Measurements from ENCODE around the gene BLOC1S2.
"Not testable (repeated sequence)": the region's sequence is repeated elsewhere in the genome, so short reads cannot be mapped to it uniquely, and the experiment has no call there.

BLOC1S2 gene

DNA sequence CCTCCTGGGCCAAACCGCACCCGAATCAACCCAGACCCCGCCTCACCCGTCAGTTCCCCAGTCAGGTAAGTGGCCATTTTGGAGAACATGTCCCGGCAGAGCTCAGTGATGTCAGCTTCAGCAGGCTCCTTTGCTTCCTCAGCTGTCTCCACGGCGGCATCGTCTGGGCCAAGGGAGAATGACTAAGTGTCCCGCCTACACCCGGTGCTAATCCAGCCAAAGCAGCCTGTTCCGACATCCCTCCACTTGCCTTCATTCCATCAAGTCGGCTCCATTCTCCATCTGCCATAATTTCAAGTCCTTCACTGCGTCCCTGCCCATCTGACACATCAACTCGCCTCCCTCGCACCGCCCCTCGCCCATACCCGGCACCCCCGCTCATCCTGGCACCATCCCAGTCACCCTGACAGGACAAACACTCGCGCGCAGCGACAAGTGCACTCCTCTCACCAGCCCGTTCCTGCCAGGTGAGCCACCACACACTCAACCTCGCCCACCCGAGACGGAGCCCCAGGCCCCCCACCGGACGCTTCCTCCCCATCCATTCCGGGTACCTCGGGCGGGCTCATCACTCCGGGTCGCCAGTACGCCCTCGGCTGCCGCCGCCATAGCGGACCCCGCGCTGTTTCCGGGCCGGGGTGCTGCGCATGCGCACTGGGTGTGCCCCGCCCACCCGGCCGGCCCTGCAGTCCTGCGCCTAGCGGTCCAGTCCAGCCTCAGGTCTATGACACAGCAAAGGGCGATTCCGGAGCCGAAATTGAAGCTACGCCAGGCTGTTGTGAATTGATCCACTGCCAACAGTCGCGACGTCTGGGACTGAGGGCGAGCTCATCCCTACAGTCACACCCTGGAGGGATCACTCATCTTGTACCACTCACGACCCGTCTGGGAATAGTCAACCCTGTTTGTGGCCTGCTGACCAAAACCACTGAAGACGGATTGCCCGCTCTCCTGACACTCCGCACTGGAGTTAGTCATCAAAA, at the start of gene BLOC1S2:
BLOC1S2 (minus strand) TSS at position 630 of the 983 bp plus-strand sequence; CDS start at position 609, 21 bp downstream.
- FAIRE-seq, result no peak

DNA sequence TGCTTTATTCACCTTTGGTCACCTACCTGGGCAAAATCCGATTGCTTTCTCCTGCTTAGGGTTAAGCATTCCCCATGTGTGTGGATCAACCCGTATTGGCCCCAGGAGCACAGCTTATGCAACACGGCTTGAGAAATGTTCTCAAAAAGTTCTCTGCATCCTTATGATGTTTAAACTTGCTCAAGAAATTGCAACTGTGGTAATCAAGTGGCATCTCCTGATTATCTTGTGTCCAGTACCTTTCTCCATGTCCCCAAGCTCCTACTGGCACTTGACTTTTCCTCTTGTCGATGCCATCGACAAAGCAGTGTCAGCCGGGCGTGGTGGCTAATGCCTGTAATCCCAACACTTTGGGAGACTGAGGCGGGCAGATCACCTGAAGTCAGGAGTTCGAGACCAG, 48.3 kb upstream of the BLOC1S2 start:
- FAIRE-seq, result no peak

DNA sequence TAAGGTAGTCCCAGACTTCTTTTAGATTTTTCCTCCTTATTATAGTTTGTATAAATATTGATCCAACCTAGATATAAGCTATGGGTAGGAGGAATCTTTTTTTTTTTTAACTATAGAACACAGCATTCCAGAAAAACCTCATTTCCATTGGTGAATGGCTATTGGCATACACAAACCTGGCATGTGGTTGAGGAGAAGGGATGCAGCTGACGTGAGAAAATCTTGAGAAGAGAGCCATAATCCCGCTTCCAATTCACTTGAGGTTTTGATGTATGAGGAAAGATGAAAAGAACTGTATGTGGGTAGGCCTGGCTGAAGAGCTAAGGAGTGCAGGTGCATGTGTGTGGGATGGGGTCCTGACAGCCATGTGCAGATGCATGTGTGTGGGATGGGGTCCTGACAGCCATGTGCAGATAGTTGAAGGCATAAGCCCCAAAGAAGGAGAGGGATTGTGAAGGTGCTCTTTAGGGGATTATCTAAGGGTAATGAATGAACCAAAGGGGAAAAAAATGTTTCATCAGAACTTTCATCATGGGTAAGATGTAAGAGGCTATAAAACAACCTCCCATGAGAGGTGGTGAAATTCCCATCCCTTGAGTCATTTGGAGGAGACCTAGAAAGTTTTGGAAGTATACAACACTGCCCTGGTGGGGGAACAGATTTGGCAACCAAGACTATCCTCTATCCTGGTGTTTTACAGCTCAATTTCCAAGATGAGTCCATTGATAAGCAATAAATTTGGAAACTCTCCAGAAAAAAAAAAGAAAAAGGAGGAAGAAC, 47.4 kb upstream of the BLOC1S2 start:
- FAIRE-seq, result no peak

DNA sequence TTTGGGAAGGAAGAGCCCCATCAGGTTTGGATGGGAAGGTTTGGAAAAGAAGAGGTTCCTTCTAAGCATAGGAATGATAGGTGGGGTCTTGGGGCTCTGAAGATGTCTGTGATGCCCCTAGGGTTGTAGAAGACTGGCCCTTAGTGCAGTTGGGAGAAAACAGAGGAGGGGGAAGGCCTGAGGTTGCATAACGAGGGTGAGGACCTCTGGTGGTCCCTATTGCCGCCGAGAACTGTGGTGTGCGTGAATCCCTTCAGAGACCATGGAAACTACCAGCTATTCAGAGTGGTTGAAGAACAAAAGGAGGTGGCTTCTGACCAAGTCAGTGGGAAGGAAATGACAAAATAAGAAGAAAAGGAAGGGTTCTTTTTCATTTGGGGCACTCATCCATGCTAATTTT, 46.6 kb upstream of the BLOC1S2 start:
- FAIRE-seq, result no peak

DNA sequence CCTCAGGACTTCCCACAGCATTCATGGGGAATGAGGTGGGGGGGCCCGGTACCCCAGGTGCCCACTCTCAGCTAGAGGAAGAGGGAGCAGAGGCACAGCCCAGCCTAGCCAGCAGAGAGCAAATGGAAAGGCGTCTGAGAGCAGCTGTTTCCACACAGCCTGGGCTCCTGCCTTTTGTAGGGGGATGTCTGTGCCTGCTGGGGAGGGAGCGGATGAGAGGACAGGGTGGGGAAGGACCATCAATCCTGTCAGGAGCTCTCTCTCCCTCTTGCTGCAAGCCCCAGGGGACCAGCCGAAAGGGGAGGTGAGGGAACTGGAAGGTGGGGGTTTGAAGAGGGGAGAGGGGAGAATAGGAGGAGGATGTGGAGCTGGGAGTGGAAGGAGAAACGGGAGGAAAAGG, 43.6 kb upstream of the BLOC1S2 start, which contains the start of gene PKD2L1:
PKD2L1 (minus strand) TSS at position 150 of the 400 bp plus-strand sequence; CDS start at position 25, 125 bp downstream.
- FAIRE-seq, result no peak

DNA sequence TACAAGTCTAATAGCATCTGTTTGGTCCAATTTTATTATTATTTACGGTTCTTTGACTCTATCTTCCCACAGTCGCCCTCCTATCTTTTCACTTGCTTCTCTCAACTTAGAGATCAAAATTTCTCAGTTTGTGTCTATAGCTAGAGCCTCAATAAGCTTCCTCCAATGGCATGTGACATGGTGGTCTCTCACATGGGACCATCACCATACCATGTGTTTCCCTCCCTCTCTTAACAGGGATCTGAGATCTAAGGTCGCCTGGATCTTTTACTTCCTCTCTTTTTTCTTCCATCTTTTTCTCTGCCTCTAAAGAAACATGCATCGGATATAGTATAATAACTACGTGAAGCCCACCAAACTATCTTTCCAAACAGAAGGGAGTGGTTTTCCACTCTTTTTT, 41.7 kb upstream of the BLOC1S2 start:
- no peak for FAIRE-seq

DNA sequence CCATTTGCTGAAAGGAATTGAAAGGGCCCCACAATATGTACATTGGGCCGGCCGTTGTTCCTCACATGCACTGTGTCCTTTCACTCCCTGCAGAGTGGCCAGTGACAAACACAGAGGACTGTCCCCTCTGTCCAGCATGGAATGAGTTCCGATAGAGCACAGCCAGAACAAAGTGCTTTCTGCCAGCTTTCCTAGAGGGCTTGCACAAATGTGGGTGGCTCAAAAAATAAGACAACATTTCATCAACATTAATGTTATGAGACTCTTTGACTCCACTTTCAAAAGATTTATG, 41.2 kb upstream of the BLOC1S2 start:
- no peak for FAIRE-seq

DNA sequence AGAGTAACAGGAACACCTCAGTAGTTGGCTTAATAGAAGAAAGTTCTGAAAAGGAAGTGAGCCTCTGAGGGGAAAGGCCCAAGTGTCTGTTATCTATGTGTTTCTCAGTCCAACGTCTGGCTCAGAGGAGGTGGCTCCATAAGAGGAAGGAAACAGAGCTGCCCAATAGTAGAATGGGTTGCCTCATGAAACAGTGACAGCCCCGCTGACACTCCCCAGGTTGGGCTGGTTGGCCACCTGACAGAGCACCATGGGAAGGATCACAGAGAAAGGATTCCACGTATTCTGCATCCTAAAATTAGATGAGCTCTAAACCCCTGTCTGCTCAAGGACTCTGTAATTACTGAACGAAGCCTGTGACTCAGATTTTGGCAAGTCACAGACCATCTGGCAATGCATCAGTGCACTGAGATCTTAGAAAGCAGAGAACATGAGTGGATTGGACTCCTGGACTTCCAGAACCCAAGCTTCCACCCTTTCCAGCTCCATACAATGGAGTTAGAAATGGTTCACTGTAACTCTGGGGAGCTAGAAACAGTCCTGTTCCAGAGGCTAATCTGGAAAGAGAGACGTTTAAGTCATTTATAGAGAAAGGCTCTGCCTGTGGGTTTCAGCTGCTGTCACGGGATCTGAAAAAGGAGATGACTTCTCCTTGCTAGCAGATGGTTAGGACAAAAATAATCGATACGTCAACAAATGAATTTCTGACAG, 40.7 kb upstream of the BLOC1S2 start:
- FAIRE-seq, result no peak

DNA sequence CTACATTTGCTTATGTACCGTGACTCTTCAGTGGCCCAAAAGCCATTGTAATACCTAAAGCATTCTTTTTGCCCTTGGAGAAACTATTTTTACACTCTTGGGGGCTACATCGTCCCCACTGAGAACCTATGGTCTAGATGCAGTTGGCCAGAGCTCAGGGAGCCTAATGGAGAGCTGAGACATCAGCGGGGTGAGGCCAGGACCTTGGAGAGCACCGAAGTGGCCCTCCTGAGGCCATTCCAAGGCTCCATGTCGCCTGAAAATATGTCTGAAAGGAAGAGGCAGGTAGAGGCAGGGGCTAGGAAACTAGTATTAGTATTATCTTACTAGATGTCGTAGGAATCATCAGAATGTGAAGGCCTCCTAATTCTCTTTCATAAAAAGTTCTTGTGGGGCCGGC, 38.7 kb upstream of the BLOC1S2 start:
- FAIRE-seq, result no peak

DNA sequence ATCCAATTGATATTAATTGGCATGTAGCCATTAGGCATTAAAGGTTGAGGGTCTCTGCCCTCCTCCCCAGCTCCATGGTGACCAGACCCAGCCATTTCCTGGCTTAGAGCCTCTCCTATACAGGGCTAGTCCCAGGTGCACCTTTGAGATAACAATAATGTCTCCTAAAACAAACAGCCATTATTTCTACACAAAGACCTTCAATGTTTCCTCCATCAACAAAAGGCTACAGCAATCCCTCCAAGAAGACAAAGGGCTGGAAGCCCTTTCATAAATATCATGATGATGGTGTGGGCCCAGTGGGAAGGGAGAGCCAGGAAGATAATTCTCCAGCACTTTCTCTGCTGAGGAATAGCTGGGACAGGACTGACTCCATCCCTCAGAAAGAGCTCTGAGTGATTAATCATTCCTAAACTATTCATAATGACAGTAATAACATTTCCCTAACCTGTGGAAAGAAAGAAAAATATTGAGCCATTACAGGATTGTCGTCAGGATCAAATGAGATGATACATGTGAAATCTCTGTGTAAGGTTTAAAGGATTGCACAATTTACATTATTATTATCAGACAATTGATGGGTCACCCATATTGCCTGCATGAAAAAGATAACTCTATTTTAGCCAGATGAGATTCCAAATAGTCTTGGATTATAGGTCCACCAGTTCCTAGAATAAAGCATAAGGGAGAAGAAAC, 33.4 kb upstream of the BLOC1S2 start:
- FAIRE-seq, result no peak

DNA sequence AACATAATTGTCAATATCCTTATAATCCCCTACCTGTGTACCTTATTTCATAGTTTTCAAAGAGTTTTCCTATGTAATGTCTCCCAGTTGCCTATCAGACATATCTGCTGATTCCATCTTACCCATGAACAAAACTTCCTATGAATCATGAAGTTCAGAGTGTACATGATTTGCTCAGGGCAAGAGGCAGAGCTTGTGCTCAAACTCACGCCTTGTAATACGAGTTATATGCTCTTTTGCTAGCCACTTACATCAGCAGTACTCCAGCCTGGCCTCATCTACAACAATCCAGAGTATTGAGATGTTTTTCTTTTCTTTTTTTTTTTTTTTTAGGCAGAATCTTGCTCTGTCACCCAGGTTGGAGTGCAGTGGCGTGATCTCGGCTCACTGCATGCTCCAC, 31.7 kb upstream of the BLOC1S2 start:
- no peak for FAIRE-seq

DNA sequence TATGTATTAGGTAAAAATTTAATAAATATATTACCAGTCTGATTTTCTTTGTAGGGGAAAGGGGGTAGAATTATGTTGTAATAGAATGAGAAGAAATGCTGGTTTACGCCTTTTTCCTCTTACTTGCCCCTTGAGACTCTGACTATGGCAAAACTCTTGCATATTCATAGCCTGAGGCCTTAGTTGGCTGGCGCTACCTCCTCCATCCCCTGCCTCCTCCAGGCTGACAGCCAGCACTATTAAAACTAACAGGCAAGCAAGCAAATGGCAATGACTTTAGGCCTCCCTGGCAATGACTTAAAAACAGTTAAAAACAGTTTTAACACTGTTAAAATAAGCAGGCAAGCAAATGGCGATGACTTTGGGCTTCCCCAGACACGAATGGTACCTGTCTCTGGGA, 29.1 kb upstream of the BLOC1S2 start:
- FAIRE-seq, result no peak

DNA sequence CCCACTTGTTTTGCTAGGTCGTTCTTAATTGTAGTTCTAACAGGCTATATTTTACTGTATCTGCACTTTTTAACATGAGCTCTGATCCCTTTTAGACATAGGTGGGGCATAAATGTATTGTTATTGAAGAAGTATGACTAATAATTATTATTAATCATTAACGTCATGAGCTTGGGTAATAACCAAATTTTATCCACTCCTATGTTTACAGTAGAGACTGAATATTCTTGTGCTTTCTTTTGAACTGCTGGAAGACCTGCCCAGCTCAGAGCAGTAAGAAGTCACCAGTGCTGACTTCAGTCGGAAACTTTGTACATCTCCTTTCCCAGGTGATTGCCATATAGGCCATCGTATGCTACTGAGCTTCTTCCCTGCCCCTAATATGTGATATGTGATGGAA, 24.8 kb upstream of the BLOC1S2 start:
- FAIRE-seq, result no peak

DNA sequence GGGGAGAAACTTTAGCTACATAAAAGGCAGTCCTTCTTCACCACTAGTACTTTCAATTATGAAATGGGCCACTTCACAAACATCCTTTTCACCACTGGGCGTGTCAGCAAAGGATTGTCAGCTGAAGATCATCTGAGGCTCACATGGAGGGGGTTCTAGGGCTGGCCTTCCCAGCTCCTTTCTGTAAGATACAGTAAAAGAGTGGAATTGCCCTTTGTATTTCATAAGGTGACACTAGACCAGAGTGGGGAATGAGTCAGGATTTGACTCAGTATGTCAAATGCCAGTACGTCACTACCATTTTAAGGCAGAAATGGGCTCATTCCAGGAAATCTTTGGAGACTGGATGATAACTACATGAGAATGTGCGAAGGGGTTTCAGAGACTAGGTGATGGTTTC, 21.2 kb upstream of the BLOC1S2 start:
- no peak for FAIRE-seq

DNA sequence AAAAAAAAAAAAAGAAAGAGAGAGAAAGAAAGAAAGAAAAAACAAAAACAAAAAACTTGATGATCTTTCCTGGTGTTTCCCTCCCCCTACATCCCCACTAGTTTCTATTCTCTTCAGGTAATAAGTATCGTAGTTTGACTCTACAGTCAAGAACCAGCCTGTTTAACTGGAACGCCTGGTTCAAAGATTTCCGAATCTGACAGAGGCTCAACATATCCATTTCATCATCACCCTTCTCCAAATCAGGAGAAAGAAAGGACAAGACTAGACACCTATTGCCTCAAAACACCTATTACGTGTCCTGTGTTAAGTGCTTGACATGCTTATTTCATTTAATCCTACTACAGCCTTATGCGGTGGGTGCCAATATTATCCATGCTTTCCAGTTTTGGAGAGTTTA, 20.4 kb upstream of the BLOC1S2 start:
- FAIRE-seq, result no peak

DNA sequence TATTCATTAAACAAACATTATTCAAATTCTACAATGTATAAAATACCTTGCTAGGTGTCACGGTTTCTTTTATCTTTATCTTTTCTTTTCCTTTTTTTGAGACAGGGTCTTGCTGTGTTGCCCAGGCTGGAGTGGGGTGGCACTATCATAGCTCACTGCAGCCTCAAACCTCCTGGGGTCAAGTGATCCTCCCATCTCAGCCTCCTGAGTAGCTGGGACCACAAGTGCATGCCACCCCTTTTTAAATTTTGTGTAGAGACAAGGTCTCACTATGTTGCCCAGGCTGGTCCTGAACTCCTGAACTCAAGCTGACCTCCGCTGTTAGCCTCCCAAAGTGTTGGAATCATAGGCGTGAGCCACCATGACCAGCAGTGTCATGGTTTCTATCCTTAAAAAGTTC, 17.9 kb upstream of the BLOC1S2 start:
- FAIRE-seq, result no peak

DNA sequence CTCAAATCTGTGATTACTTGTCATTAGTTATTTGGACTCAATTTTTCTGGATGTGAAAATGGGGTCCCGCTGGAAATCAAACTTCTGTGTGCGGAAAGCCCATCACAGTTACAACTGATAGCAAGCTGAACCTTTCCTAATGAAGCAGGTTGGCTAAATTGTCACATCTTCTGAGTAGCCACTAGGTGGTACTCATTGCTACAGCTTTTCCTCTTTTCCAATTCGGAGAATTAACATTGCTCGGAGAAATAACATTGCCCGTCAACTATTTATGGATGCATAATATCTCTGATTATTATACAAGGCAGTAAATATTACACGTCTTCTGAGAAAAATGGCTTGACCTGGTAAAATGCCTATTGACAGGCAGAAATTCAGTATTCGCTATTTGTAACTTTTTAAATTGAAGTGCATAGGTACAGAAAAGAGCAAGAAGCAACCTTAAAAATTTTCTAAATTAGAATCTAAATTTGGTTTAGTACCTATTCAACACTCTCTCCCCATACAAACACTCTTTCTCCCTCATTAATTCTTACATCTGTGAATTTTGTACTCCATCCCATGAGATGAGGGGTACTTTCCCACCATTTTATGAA, 17.3 kb upstream of the BLOC1S2 start:
- no peak for FAIRE-seq

DNA sequence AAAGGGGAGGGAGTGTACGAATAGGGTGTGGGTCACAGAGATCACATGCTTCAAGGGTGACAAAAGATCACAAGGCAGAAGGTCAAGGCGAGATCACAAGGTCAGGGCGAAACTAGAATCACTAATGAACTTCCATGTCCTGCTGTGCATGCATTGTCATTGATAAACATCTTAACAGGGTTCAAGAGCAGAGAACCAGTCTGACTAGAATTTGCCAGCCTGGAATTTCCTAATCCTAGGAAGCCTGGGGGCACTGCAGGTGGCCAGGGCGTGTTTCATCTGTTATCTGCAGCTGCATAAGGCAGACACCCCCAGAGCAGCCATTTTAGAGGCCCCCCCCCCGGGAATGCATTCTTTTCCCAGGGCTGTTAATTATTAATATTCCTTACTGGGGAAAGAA, 14.6 kb upstream of the BLOC1S2 start:
- FAIRE-seq, result not testable (repeated sequence)

DNA sequence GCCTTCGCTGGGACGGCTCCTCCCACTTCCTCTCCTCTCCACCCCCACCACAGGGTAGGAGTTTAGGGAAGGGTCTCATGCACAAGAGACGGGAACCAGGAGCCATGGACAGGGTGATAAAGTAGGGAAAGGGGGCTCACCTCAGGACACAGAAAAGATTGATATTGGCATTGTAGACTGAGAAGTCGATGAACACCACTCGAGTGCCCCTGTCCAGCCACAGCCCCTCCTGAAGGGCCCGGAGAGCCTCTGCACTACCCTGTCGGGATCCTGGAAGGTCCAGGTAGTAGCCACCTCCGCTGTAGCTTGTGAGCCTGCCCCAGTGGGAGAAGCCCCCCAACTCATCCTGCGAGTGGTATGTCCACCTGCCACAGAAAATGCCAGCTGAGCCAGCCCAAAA, 10.8 kb upstream of the BLOC1S2 start:
- no peak for FAIRE-seq

DNA sequence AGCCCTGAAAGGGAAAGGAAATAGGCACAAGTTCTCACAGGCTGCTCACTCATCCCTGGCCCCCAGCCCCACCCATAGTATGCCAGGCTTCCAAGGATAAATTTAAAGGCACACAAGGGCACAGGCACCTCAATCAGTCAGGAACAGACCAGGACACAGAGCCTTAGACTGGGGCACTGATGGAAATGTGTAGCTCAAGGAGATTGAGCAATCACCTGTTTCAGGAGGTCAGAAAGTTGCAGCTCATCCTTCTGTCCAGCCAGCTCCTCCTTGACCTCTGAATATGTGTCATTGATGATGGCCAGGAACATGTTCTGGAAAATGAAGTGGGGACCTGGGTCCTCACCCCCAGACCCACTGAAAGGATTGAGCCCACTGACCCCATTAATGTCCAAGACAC, 6.6 kb upstream of the BLOC1S2 start:
- FAIRE-seq, result no peak

DNA sequence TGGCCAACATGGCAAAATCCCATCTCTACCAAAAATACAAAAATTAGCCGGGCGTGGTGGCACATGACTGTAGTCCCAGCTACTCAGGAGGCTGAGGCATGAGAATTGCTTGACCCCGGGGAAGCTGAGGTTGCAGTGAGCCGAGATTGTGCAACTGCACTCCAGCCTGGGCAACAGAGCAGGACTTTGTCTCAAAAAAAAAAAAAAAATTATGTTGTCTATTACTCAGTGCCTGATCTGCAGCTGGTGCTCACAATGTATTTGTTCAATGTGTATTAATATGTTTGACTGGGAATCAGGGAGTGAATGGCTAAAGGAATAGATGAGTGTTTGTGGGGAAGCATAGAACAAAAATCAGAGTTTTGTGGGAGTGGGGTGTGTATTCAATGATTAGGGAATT, 5.8 kb upstream of the BLOC1S2 start:
- not testable (repeated sequence) for FAIRE-seq

DNA sequence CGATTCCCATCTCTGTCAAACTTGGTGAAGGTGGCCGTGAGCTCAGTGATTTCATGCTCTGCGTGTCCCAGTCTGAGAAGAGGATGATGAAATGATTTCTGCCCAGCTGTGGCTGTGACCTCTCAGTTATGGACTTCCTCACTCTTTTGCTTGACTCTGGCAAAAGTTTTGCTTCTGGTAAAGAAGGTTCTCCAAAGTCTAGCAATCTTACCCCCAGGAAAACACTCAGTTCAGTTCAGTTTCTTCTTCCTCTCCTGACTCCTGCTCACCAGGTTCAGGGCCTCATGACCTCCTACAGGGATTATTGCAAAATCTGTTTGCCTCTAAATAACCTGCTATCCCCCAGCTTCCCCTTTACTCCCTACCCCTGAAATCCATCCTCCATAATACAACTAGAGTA, 4.9 kb upstream of the BLOC1S2 start:
- FAIRE-seq, result no peak
